GM19193 (cell line): ENCODE results near the gene VN1R5.

ENCODE experiments used
- POLR2A ChIP-seq: IDR thresholded peaks from 4 replicates; pipeline ENCODE4 v1.6.1; 2011; ENCODE audit not compliant: insufficient read depth, insufficient read length; ENCODE audit errors: extremely low read depth

The VN1R5 gene

GRCh38 chr1:247293047-247293446 lies 37.2 kb downstream of the VN1R5 start:
- no peak for TF ChIP-seq POLR2A

- TF ChIP-seq POLR2A: no peak
Observed at GRCh38 chr1:247294282-247294681, 38.4 kb downstream of the VN1R5 start.

GRCh38 chr1:247295274-247295684 lies 39.4 kb downstream of the VN1R5 start:
- TF ChIP-seq POLR2A: no peak

GRCh38 chr1:247295746-247296145 lies 39.9 kb downstream of the VN1R5 start:
- TF ChIP-seq POLR2A: no peak

DNA sequence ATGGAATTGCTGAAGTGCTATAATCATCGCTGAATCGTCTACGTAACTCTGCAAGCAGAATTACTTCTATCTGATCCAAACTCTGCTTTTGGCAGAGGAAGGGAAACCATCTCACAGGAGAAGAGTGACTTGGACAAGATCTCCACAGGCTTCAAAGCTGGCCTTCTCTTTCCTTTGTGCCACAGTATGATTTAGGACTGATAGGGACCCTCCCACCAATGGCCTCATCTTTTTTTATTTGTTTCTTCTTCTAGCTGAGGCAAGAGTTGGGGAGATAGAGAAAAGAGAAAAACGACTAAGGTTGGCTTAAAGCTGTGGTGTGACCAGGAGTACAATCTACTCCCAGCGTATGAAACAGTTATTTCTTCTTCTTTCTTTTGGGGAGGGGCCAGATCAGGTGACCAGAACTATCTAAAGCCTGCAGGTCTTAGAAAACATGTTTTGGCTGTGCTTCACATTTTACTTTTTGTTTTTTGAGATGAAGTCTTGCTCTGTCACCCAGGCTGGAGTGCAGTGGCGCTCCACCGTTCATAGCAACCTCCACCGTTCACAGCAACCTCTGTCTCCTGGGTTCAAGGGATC lies 40.8 kb downstream of the VN1R5 start:
- no peak for TF ChIP-seq POLR2A

DNA sequence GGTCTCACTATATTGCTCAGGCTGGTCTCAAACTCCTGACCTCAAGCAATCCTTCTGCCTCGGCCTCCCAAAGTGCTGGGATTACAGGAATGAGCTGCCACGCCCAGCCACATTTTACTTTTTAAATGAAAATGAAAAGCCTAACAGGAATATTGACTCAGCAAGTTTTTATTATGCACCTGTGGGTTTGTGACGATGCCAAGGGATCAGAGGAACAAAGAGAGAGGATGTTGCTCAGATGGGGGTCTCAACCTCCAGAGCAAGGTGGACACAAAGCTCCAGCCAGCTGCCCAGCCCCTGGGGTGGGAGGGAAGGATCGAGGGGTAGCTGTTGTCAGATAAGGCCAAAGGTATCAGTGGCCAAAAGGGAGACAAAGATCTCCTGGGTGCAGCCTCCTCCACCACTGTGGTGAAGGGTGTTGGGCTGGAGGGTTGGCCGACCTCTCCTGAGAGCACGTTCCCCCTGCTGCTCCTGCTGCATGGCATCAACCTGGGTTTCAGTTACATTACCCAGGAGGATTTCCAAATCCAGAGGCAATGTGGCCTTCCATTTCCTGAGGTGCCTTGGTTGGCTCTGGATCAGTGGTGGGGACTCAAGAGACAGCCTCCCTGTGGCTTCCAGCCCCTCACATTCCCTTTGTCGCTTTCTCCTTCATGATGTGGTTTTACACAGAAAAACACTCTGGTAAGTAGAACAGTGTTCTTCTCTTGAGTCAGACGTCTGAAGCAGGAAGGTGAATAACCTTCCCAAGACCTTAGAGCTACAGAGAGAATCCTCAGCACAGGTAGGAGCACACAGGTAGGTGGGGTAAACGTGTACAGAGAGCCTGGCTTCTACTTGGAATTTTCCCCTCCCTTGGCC lies 41.6 kb downstream of the VN1R5 start:
- TF ChIP-seq POLR2A: no peak

- no peak for TF ChIP-seq POLR2A
Observed at GRCh38 chr1:247298124-247298481, 42.2 kb downstream of the VN1R5 start.

DNA sequence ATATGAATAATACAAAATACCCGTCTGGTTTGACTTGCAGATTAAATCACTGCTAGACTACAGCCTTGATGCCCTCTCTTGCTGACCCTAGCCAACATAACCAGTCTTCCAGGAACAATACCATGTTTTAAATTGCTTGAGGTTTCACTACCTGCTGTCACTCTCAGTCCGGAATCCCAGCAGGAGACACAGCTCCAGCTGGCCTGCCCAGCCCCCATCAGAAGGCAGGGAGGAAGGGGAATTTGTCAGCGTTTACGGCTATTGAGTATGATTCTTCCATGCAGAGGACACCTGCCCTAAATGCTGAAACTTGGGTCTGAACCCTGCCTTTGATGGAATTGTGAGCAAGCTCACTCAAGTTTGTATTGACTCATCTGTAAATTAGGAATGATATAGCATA lies 42.8 kb downstream of the VN1R5 start:
- TF ChIP-seq POLR2A: no peak

- no peak for TF ChIP-seq POLR2A
Observed at GRCh38 chr1:247299723-247300381, 44.0 kb downstream of the VN1R5 start.

GRCh38 chr1:247300491-247301175 lies 44.8 kb downstream of the VN1R5 start:
- TF ChIP-seq POLR2A: no peak

- TF ChIP-seq POLR2A: no peak
Observed at GRCh38 chr1:247301176-247301540, 45.3 kb downstream of the VN1R5 start.

DNA sequence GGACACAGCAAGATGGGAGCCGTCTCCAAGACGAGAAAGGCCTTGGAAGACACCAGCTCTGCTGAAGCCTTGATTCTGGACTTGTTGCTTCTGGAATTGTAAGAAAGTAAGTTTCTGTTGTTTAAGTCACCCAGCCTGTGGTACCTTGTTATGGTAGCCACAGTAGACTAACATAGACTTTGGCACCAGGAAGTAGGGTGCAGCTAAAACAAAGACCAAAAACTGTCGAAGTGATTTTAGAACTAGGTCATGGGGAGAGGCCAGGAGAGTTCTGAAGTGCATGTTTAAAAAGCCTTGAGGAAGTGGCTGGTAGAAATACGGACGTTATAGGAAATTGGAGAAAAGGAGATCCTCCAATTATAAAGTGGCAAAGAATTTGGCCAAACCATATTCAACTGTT lies 47.3 kb downstream of the VN1R5 start:
- TF ChIP-seq POLR2A: no peak

DNA sequence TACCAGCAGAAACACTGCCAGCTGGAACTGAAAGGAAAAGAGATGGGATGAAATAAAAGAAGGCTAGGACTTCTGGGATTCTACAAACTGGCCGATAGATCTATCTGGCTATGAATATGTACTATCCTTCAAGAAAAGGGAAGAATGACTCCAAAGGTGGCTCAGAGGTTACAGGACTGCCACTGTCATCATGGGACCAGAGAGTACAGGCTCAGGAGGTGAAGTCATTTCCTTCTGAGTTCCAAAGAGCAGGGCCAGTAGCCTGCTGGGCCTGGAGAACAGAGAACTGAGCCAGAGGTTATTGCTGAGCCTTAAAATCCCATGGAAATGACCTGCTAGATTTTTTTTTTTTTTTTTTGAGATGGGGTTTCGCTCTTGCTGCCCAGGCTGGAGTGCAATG lies 48.2 kb downstream of the VN1R5 start:
- no peak for TF ChIP-seq POLR2A
